Ramos (cell line): ENCODE measurements around the gene HECTD4.
"Not testable (repeated sequence)": the region's sequence is repeated elsewhere in the genome, so short reads cannot be mapped to it uniquely, and the experiment has no call there.

Experiments
- in situ Hi-C: fragments of 300-500 bp; cut with MboI; formaldehyde crosslinking; loops from one replicate; pipeline ENCODE4 v1.14.3; 2022; ENCODE audit warnings: low sequenced_read_pairs; ENCODE audit not compliant: unreplicated experiment

HECTD4 gene

GRCh38 chr12:112381883-112382796, at the start of gene HECTD4:
Gene HECTD4, minus strand, starts transcription at chr12:112382431. Its CDS starts 303 bp downstream, at chr12:112382128.
- in situ Hi-C loops, result loop anchor here (10.0 kb wide), 2 partner anchors 187 to 437 kb away; no protein-coding TSS in a partner anchor

GRCh38 chr12:112431965-112432364, 49.7 kb upstream of the HECTD4 start:
- in situ Hi-C loops, result no loop called here

- in situ Hi-C loops, result no loop called here
Observed at GRCh38 chr12:112430929-112431328, 48.7 kb upstream of the HECTD4 start.

GRCh38 chr12:112427760-112428159, 45.5 kb upstream of the HECTD4 start:
- in situ Hi-C loops, result no loop called here

- in situ Hi-C loops, result no loop called here
Observed at GRCh38 chr12:112425582-112426382, 43.6 kb upstream of the HECTD4 start.

GRCh38 chr12:112424126-112424525, 41.9 kb upstream of the HECTD4 start:
- in situ Hi-C loops, result no loop called here

- in situ Hi-C loops, result no loop called here
Observed at GRCh38 chr12:112422531-112422930, 40.3 kb upstream of the HECTD4 start.

- in situ Hi-C loops, result no loop called here
Observed at GRCh38 chr12:112421363-112421762, 39.1 kb upstream of the HECTD4 start.

GRCh38 chr12:112420740-112421139, 38.5 kb upstream of the HECTD4 start:
- in situ Hi-C loops, result no loop called here

GRCh38 chr12:112419297-112420133, 37.3 kb upstream of the HECTD4 start:
- in situ Hi-C loops, result no loop called here

GRCh38 chr12:112418608-112419296, 36.5 kb upstream of the HECTD4 start, which contains the start of gene PTPN11:
Gene PTPN11, plus strand, starts transcription at chr12:112418947. Its CDS starts 165 bp downstream, at chr12:112419112.
- in situ Hi-C loops, result no loop called here

GRCh38 chr12:112418273-112418607, 36.0 kb upstream of the HECTD4 start:
- in situ Hi-C loops, result no loop called here

GRCh38 chr12:112415457-112415856, 33.2 kb upstream of the HECTD4 start:
- in situ Hi-C loops, result not testable (repeated sequence)

GRCh38 chr12:112413855-112414625, 31.8 kb upstream of the HECTD4 start:
- in situ Hi-C loops, result no loop called here

- in situ Hi-C loops, result no loop called here
Observed at GRCh38 chr12:112409906-112410244, 27.6 kb upstream of the HECTD4 start.

GRCh38 chr12:112409064-112409905, 27.1 kb upstream of the HECTD4 start, which contains the start of gene RPL6:
Gene RPL6, minus strand, starts transcription at chr12:112409605. Its CDS starts 949 bp downstream, at chr12:112408656.
- in situ Hi-C loops, result no loop called here

GRCh38 chr12:112408621-112409020, 26.4 kb upstream of the HECTD4 start:
- in situ Hi-C loops, result no loop called here

GRCh38 chr12:112407683-112408082, 25.5 kb upstream of the HECTD4 start:
- in situ Hi-C loops, result not testable (repeated sequence)
